ENCODE results near the gene SCO2. TPM values are rescaled to one million over a fixed set of nuclear protein-coding genes. Genes with fewer than 3 reads are reported as not detected.

Gene SCO2
- total and polyA plus RNA-seq, 2 of the 13 experiments (the other 11 are each of a cell fraction or from before 2014, with no cell fraction given): 0.32 to 3.7 TPM

DNA sequence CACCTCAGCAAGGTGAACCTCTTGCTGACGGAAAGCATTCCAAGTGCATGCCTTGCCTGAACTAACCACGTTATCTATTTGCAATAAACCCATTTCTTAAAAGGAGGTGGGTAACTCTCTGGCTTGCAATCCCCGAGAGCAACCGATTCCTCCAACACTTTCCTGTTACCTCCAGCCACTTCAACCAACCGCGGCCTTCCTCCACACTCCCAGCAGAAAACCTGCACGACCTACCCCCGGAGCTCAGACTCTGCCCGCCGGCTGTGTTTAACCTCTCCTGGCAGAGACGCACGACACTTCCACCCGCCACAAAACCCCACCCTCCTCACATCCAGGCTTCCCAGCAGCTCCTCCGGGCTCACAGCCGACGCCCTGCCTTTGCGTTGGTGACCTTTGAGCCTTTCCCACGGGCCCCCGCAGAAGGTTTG is 708 bp downstream of the SCO2 start (continued):
- TF ChIP-seq, protein P1, sequence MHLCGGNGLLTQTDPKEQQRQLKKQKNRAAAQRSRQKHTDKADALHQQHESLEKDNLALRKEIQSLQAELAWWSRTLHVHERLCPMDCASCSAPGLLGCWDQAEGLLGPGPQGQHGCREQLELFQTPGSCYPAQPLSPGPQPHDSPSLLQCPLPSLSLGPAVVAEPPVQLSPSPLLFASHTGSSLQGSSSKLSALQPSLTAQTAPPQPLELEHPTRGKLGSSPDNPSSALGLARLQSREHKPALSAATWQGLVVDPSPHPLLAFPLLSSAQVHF (CRISPR knock-in tag; IDR thresholded peaks at IDR 0.05): 0 out of 2 replicates have a peak, but pooled peaks have one; percentile 68
- TF ChIP-seq RBM22 (optimal IDR thresholded peaks at IDR 0.05; ENCODE audit: low read length) (peak; percentile 24), ZBTB20 (CRISPR knock-in tag; IDR thresholded peaks at IDR 0.05; ENCODE audit: borderline replicate concordance, low read depth) (no peak; the same call in 1 of the 2 replicates), HCFC1 (IDR thresholded peaks at IDR 0.05; ENCODE audit: low read depth, low read length) (no peak), SIN3A (IDR thresholded peaks at IDR 0.05; ENCODE audit: borderline replicate concordance, low read depth, low read length) (no peak), ZNF761 (CRISPR knock-in tag; conservative IDR thresholded peaks at IDR 0.05) (no peak), HNF4G (IDR thresholded peaks at IDR 0.05; ENCODE audit: borderline replicate concordance, low read depth, low read length) (peak; percentile 80; the same call in 1 of the 2 replicates), HNF4G (CRISPR knock-in tag; IDR thresholded peaks at IDR 0.05; ENCODE audit: borderline replicate concordance, low read depth) (no peak), ZNF790 (CRISPR knock-in tag; IDR thresholded peaks at IDR 0.05; ENCODE audit: borderline replicate concordance) (0 out of 2 replicates have a peak, but pooled peaks have one; percentile 14), TAF15 (IDR thresholded peaks at IDR 0.05; ENCODE audit: low read depth, low read length, poor library complexity, severe bottlenecking) (peak; percentile 29), NR2F6 (IDR thresholded peaks at IDR 0.05) (0 out of 2 replicates have a peak, but pooled peaks have one; percentile 12), NR2F6 (CRISPR knock-in tag; IDR thresholded peaks at IDR 0.05) (no peak; the same call in 1 of the 2 replicates), MEF2D (CRISPR knock-in tag; IDR thresholded peaks at IDR 0.05) (0 out of 2 replicates have a peak, but pooled peaks have one; percentile 10), ZFP36 (IDR thresholded peaks at IDR 0.05; ENCODE audit: borderline replicate concordance, low read depth, low read length, partially characterized antibody) (no peak)
- TF ChIP-seq, protein P2, sequence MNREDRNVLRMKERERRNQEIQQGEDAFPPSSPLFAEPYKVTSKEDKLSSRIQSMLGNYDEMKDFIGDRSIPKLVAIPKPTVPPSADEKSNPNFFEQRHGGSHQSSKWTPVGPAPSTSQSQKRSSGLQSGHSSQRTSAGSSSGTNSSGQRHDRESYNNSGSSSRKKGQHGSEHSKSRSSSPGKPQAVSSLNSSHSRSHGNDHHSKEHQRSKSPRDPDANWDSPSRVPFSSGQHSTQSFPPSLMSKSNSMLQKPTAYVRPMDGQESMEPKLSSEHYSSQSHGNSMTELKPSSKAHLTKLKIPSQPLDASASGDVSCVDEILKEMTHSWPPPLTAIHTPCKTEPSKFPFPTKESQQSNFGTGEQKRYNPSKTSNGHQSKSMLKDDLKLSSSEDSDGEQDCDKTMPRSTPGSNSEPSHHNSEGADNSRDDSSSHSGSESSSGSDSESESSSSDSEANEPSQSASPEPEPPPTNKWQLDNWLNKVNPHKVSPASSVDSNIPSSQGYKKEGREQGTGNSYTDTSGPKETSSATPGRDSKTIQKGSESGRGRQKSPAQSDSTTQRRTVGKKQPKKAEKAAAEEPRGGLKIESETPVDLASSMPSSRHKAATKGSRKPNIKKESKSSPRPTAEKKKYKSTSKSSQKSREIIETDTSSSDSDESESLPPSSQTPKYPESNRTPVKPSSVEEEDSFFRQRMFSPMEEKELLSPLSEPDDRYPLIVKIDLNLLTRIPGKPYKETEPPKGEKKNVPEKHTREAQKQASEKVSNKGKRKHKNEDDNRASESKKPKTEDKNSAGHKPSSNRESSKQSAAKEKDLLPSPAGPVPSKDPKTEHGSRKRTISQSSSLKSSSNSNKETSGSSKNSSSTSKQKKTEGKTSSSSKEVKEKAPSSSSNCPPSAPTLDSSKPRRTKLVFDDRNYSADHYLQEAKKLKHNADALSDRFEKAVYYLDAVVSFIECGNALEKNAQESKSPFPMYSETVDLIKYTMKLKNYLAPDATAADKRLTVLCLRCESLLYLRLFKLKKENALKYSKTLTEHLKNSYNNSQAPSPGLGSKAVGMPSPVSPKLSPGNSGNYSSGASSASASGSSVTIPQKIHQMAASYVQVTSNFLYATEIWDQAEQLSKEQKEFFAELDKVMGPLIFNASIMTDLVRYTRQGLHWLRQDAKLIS (CRISPR knock-in tag; IDR thresholded peaks at IDR 0.05): 0 out of 2 replicates have a peak, but pooled peaks have one; percentile 30
- TF ChIP-seq, protein P3, sequence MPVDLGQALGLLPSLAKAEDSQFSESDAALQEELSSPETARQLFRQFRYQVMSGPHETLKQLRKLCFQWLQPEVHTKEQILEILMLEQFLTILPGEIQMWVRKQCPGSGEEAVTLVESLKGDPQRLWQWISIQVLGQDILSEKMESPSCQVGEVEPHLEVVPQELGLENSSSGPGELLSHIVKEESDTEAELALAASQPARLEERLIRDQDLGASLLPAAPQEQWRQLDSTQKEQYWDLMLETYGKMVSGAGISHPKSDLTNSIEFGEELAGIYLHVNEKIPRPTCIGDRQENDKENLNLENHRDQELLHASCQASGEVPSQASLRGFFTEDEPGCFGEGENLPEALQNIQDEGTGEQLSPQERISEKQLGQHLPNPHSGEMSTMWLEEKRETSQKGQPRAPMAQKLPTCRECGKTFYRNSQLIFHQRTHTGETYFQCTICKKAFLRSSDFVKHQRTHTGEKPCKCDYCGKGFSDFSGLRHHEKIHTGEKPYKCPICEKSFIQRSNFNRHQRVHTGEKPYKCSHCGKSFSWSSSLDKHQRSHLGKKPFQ (CRISPR knock-in tag; IDR thresholded peaks at IDR 0.05; ENCODE audit: insufficient replicate concordance): peak; percentile 7
- TF ChIP-seq, protein P4, sequence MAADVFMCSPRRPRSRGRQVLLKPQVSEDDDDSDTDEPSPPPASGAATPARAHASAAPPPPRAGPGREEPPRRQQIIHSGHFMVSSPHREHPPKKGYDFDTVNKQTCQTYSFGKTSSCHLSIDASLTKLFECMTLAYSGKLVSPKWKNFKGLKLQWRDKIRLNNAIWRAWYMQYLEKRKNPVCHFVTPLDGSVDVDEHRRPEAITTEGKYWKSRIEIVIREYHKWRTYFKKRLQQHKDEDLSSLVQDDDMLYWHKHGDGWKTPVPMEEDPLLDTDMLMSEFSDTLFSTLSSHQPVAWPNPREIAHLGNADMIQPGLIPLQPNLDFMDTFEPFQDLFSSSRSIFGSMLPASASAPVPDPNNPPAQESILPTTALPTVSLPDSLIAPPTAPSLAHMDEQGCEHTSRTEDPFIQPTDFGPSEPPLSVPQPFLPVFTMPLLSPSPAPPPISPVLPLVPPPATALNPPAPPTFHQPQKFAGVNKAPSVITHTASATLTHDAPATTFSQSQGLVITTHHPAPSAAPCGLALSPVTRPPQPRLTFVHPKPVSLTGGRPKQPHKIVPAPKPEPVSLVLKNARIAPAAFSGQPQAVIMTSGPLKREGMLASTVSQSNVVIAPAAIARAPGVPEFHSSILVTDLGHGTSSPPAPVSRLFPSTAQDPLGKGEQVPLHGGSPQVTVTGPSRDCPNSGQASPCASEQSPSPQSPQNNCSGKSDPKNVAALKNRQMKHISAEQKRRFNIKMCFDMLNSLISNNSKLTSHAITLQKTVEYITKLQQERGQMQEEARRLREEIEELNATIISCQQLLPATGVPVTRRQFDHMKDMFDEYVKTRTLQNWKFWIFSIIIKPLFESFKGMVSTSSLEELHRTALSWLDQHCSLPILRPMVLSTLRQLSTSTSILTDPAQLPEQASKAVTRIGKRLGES (CRISPR knock-in tag; IDR thresholded peaks at IDR 0.05; ENCODE audit: borderline replicate concordance): no peak
- TF ChIP-seq, protein P5, sequence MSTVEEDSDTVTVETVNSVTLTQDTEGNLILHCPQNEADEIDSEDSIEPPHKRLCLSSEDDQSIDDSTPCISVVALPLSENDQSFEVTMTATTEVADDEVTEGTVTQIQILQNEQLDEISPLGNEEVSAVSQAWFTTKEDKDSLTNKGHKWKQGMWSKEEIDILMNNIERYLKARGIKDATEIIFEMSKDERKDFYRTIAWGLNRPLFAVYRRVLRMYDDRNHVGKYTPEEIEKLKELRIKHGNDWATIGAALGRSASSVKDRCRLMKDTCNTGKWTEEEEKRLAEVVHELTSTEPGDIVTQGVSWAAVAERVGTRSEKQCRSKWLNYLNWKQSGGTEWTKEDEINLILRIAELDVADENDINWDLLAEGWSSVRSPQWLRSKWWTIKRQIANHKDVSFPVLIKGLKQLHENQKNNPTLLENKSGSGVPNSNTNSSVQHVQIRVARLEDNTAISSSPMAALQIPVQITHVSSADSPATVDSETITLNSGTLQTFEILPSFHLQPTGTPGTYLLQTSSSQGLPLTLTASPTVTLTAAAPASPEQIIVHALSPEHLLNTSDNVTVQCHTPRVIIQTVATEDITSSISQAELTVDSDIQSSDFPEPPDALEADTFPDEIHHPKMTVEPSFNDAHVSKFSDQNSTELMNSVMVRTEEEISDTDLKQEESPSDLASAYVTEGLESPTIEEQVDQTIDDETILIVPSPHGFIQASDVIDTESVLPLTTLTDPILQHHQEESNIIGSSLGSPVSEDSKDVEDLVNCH (CRISPR knock-in tag; IDR thresholded peaks at IDR 0.05): no peak

All from HepG2 (cell line).